Left cardiac atrium (tissue), 4 donors: ENCODE data around the gene CYP17A1. TPM values are rescaled to one million over a fixed set of nuclear protein-coding genes. Genes with fewer than 3 reads are reported as not detected.

ENCODE experiments used
- ATAC-seq, 2 donors: fragments of 200-7000 bp; cut with Tn5 transposase; one replicate each; pipeline ENCODE4 v1.9.1; 2020; ENCODE audit warnings: mild to moderate bottlenecking in 2 of 2, moderate library complexity in 2 of 2
- DNase-seq: peaks from one replicate; pipeline ENCODE4 v3.0.0-alpha.2; 2020
- intact Hi-C, 2 donors: fragments of 100-400 bp; cut with DNase I; formaldehyde crosslinking; loops; one replicate each; pipeline versions ENCODE4 v1.14.1 to v1.15.1; 2022 to 2023
- total RNA-seq, 2 donors: library from RNA; stranded (reverse); fragmentation: NEBNext Ultra II Directional; extraction: Animal tissue kit (Norgen Biotek cat#: 25700); gene quantifications; one replicate each; pipeline ENCODE4 v1.2.1, GENCODE V29; 2021
- donor health status: DM: no; HTN: yes; CAD: no.
- donor health status: DM: no; HTN: yes; CAD: no; lungs with severe emphysema.
- donor health status: DM: yes; HTN: yes; CAD: no.
- donor health status: Dilated cardiomyopathy.

Gene CYP17A1
- total RNA-seq, 2 donors from 2014 or later = not detected

GRCh38 chr10:102785818-102786217 is 51.4 kb downstream of the CYP17A1 start:
- ATAC-seq (peak; percentile 2 to 42), DNase-seq (no peak)
- intact Hi-C loops = no loop called here

DNA sequence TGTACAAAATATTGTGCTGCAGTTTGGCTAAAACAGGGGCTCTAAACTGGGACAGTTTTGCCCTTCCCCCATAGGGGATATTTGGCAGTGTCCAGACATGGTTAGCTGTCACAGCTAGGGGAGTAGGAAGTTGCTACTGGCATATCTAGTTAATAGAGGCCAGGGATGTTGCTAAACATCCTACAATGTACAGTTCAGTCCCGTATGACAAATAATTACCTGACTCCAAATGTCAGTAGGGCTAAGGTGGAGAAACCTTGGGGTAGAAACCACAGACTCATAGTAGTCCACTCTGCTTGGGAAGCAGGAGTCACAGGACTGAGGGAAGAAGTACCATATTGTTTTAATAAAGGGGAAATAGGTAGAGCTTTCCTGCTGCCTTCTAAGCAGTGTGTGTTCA is 53.6 kb downstream of the CYP17A1 start:
- ATAC-seq (peak; percentile 10 to 25), DNase-seq (no peak)
- intact Hi-C loops = no loop called here

DNA sequence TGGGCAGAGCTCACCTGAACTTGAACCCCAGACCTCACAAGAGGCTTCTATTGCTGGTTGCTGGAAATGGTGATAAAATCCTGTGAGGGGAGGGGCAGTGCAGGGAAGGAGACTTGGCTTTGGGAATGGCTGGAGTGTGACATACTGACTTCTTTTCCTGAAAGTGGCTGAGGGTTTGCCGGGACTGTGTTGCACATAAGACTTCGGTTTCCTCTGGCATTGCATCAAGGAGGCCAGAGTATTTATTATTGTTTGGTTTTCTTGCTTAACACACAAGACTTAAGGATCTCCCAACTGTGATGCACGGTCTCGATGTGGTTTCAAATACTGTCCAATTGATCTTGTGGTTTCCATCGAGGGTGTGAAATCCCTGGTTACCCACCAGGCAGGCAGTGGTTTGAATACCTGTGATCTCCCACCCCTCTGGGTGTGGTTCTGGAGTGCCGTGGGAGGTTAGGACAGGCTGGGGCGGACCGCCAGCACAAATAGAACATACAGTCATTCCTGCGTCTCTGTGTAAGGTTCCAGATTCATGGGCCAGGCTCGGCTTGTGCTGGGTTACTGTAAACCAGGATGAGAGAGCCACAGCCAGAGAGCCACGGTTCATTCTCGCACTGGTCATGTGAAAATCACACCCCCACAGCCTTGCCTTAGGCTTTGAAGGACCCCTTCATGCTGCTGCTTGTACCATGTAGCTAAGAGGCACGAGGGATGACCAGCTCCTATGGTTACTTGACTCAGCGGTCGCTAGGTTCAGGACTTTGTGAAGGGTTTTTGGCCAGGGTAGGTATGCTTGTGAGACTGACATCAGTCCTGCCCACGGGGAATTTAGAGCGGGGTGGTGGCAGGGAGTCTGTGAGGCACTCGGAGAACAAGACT is 54.3 kb downstream of the CYP17A1 start:
- ATAC-seq (peak; percentile 56 to 75), DNase-seq (peak; percentile 86)
- intact Hi-C loops = no loop called here

DNA sequence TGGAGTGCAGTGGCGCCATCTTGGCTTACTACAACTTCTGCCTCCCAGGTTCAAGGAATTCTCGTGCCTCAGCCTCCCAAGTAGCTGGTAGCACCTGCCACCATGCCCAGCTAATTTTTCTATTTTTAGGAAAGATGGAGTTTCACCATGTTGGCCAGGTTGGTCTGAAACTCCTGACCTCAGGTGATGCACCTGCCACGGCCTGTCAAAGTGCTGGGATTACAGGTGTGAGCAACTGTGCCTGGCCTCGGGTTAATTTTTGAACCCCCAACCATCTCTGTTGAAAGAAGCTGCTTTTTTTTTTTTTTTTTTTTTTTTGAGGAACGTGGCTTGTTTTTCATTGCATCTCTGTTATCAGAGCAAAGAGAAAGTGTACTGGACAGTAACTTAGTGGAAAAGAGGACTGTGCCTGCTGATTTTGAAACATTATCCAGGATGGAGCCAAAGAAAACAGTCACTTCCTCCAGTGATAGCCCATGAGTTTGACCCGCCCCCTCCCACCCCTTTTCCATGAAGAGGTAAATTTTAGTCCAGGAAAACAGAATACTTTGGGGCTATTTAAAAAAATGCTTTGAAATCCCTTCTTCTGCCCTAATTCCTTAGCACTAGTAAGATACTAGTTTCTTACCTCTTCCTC is 55.2 kb downstream of the CYP17A1 start:
- DNase-seq = no peak
- peak; percentile 45 to 56 for ATAC-seq
- intact Hi-C loops = no loop called here

GRCh38 chr10:102781090-102781920 is 55.9 kb downstream of the CYP17A1 start:
- intact Hi-C loops = no loop called here
- ATAC-seq (peak in 1 of 2 donors; percentile 14), DNase-seq (no peak)

Other genes starting within 250 kb of the CYP17A1 start
- gene TRIM8, start 192.9 kb downstream of the CYP17A1 start, total RNA-seq = 100 to 1,000 TPM; 104 to 108 TPM
- gene ARL3, start 123.0 kb downstream of the CYP17A1 start, total RNA-seq = 10 to 100 TPM; 12.0 to 12.4 TPM
- 1 to 10 TPM; 3.2 to 4.0 TPM for gene SFXN2, start 122.8 kb downstream of the CYP17A1 start, total RNA-seq
- 10 to 100 TPM; 30.6 to 41.1 TPM for gene WBP1L, start 93.5 kb downstream of the CYP17A1 start, total RNA-seq
- gene BORCS7, start 16.8 kb upstream of the CYP17A1 start, total RNA-seq = 10 to 100 TPM; 12.0 to 19.8 TPM
- 10 to 100 TPM in 1 of 2 donors, 1 to 10 TPM in 1; 8.7 to 12.2 TPM for gene AS3MT, start 32.1 kb upstream of the CYP17A1 start, total RNA-seq
- 1 to 10 TPM; 3.7 to 3.9 TPM for gene CNNM2, start 80.9 kb upstream of the CYP17A1 start, total RNA-seq